ENCODE results near the gene BRAF.
"Not testable (repeated sequence)": the region's sequence is repeated elsewhere in the genome, so short reads cannot be mapped to it uniquely, and the experiment has no call there.

The BRAF gene

DNA sequence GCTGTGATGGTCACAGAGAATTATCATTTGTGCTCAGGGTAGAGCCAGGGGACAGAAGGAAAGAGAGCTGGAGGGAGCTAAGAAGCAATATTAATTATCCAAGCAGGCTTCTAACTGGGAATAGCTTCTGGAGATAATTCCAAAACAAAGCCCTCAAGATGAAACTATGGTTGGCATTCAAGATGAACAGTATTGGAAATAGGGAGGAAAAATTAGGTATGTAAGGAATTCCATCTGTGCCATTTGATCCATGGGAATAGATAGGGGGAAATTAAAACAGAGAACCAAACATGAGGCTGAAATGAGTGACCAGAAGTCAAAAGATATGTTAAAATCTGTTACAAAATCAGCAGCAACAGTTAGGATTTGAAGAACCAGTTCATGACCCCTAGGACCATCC, 152.9 kb downstream of the BRAF start:
- Histone ChIP-seq H3K36me3 (replicated peaks) (peaks cover 5% of the 10 kb centered on the region), H3K4me3 (ENCODE audit: low read depth, low read length) (no peak overlapping the region), H3K27ac (no peak overlapping the region), H3K27me3 (replicated peaks) (no peaks in the 10 kb centered on the region)
- no peak for DNase-seq
- in situ Hi-C loops (cut with HindIII; ENCODE audit: low pct_ligation_motif_present, low sequenced_read_pairs) = no loop called here
- TF ChIP-seq, protein P1, sequence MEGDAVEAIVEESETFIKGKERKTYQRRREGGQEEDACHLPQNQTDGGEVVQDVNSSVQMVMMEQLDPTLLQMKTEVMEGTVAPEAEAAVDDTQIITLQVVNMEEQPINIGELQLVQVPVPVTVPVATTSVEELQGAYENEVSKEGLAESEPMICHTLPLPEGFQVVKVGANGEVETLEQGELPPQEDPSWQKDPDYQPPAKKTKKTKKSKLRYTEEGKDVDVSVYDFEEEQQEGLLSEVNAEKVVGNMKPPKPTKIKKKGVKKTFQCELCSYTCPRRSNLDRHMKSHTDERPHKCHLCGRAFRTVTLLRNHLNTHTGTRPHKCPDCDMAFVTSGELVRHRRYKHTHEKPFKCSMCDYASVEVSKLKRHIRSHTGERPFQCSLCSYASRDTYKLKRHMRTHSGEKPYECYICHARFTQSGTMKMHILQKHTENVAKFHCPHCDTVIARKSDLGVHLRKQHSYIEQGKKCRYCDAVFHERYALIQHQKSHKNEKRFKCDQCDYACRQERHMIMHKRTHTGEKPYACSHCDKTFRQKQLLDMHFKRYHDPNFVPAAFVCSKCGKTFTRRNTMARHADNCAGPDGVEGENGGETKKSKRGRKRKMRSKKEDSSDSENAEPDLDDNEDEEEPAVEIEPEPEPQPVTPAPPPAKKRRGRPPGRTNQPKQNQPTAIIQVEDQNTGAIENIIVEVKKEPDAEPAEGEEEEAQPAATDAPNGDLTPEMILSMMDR (IDR thresholded peaks at IDR 0.05; ENCODE audit: low read depth, low read length, missing control alignments) = no peak

DNA sequence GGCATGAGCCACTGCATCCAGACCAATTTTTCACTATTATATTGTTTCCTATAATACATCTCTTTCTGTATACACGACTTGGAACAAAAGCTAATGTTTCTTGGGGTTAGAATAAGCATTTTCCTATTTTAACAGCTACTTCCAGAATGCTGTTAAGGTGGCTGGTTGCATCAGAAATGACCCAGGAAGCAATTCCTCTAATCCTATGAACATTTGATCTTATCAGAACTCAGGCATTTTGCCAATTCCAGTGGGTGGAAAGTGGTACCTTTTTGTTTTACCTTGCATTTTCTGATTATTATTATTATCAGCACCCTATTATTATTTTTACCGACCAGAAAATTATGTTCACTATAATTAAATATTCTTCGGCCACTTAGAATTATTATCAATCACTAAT, 154.9 kb downstream of the BRAF start:
- Histone ChIP-seq H3K27ac (no peak overlapping the region), H3K27me3 (replicated peaks) (no peaks in the 10 kb centered on the region), H3K36me3 (replicated peaks) (peaks cover 5% of the 10 kb centered on the region), H3K4me3 (ENCODE audit: low read depth, low read length) (no peak overlapping the region)
- in situ Hi-C loops (cut with HindIII; ENCODE audit: low pct_ligation_motif_present, low sequenced_read_pairs) = no loop called here
- TF ChIP-seq, protein P1 (IDR thresholded peaks at IDR 0.05; ENCODE audit: low read depth, low read length, missing control alignments) = no peak
- no peak for DNase-seq

DNA sequence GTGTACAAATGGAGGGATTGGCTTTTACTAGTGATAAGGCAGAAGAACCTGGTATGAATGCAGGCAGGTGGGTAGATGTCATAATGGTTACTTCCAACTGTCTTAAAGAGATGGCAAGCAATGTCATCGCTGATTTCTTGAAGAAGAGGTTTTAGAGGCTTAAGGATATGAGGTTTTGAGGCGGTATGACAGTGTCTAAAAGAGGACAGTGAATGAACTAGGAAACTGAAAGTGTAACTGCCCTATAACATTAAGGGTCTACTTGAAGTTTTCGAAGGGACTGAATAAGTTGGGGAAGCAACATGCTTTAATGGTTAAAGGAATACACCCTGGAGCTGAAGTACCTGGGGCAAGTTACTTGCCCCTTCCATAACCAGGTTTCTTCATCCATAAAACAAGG, 157.3 kb downstream of the BRAF start:
- no peaks in the 10 kb centered on the region for H3K27me3 ChIP-seq (replicated peaks)
- H3K36me3 ChIP-seq (replicated peaks) = peaks cover 2% of the 10 kb centered on the region
- no peak for DNase-seq
- H3K27ac ChIP-seq = no peak overlapping the region
- in situ Hi-C loops (cut with HindIII; ENCODE audit: low pct_ligation_motif_present, low sequenced_read_pairs) = no loop called here
- TF ChIP-seq, protein P1 (IDR thresholded peaks at IDR 0.05; ENCODE audit: low read depth, low read length, missing control alignments) = no peak
- no peak overlapping the region for H3K4me3 ChIP-seq (ENCODE audit: low read depth, low read length)

DNA sequence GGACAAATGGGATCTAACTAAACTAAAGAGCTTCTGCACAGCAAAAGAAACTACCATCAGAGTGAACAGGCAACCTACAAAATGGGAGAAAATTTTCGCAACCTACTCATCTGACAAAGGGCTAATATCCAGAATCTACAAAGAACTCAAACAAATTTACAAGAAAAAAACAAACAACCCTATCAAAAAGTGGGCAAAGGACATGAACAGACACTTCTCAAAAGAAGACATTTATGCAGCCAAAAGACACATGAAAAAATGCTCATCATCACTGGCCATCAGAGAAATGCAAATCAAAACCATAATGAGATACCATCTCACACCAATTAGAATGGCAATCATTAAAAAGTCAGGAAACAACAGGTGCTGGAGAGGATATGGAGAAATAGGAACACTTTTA, 159.3 kb downstream of the BRAF start:
- H3K27me3 ChIP-seq (replicated peaks); H3K4me3 ChIP-seq (ENCODE audit: low read depth, low read length); H3K36me3 ChIP-seq (replicated peaks); H3K27ac ChIP-seq; in situ Hi-C loops (cut with HindIII; ENCODE audit: low pct_ligation_motif_present, low sequenced_read_pairs); DNase-seq: not testable (repeated sequence)

DNA sequence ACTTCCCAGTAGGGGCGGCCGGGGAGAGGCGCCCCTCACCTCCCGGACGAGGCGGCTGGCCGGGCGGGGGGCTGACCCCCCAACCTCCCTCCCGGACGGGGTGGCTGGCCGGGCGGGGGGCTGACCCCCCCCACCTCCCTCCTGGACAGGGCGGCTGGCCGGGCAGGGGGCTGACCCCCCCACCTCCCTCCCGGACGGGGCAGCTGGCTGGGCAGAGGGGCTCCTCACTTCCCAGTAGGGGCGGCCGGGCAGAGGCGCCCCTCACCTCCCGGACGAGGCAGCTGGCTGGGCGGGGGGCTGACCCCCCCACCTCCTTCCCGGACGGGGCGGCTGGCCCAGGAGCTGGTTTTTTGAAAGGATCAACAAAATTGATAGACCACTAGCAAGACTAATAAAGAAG, 161.6 kb downstream of the BRAF start:
- H3K36me3 ChIP-seq (replicated peaks); in situ Hi-C loops (cut with HindIII; ENCODE audit: low pct_ligation_motif_present, low sequenced_read_pairs); H3K27me3 ChIP-seq (replicated peaks); H3K27ac ChIP-seq; DNase-seq; H3K4me3 ChIP-seq (ENCODE audit: low read depth, low read length): not testable (repeated sequence)

DNA sequence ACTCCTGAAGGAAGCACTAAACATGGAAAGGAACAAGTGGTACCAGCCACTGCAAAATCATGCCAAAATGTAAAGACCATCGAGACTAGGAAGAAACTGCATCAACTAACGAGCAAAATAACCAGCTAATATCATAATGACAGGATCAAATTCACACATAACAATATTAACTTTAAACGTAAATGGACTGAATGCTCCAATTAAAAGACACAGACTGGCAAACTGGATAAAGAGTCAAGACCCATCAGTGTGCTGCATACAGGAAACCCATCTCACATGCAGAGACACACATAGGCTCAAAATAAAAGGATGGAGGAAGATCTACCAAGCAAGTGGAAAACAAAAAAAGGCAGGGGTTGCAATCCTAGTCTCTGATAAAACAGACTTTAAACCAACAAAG, 163.4 kb downstream of the BRAF start:
- H3K27ac ChIP-seq; H3K36me3 ChIP-seq (replicated peaks); H3K4me3 ChIP-seq (ENCODE audit: low read depth, low read length); in situ Hi-C loops (cut with HindIII; ENCODE audit: low pct_ligation_motif_present, low sequenced_read_pairs); H3K27me3 ChIP-seq (replicated peaks); DNase-seq: not testable (repeated sequence)

DNA sequence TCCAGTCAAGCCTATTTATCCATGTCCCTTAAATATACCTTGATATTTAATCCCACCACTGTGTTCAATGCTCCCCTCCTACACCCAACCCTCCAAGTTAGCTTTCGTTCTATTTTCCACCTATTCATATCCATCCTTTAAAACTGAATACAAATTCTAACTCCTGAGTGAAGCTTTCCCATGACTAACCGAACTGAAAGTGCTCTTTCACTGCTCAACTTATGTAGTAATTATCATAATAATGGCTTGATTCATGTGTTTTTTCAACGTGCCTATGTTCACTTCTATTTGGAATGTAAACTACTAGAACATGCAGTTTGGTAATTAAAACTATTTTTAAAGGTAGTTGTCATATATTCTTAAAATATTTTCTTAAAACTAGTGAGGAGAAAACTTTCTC, 170.2 kb downstream of the BRAF start:
- H3K4me3 ChIP-seq (ENCODE audit: low read depth, low read length) = no peak overlapping the region
- no peak overlapping the region for H3K27ac ChIP-seq
- no peak for DNase-seq
- no peaks in the 10 kb centered on the region for H3K27me3 ChIP-seq (replicated peaks)
- TF ChIP-seq, protein P1 (IDR thresholded peaks at IDR 0.05; ENCODE audit: low read depth, low read length, missing control alignments) = no peak
- no peaks in the 10 kb centered on the region for H3K36me3 ChIP-seq (replicated peaks)
- in situ Hi-C loops (cut with HindIII; ENCODE audit: low pct_ligation_motif_present, low sequenced_read_pairs) = no loop called here
